ENCODE data around the gene CLPTM1.

DNA sequence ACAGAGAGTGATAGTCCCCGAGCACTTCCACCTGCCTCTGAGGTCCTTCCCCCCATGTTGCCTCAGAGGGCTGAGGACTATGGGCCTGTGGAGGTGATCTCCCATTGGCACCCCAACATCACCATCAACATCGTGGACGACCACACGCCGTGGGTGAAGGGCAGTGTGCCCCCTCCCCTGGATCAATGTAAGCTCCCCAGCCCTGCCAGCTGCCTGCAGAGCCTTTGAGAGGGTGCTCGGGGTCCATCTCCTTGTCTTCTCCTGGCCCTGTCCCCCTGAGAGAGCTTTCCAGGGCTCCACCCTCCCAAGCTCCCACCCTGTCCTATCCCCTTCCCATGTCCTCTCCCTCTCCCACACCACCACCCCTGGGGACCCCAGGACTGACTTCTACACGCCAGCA lies 31.2 kb downstream of the CLPTM1 start:
- TF ChIP-seq, protein P1, sequence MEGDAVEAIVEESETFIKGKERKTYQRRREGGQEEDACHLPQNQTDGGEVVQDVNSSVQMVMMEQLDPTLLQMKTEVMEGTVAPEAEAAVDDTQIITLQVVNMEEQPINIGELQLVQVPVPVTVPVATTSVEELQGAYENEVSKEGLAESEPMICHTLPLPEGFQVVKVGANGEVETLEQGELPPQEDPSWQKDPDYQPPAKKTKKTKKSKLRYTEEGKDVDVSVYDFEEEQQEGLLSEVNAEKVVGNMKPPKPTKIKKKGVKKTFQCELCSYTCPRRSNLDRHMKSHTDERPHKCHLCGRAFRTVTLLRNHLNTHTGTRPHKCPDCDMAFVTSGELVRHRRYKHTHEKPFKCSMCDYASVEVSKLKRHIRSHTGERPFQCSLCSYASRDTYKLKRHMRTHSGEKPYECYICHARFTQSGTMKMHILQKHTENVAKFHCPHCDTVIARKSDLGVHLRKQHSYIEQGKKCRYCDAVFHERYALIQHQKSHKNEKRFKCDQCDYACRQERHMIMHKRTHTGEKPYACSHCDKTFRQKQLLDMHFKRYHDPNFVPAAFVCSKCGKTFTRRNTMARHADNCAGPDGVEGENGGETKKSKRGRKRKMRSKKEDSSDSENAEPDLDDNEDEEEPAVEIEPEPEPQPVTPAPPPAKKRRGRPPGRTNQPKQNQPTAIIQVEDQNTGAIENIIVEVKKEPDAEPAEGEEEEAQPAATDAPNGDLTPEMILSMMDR (IDR thresholded peaks at IDR 0.05): no peak
- TF ChIP-seq EP300 (IDR thresholded peaks at IDR 0.05): no peak

Data from ovary (tissue), 3 donors.